ENCODE data around the gene CEP128.

GRCh38 chr14:80498533-80498932 lies 443.0 kb downstream of the CEP128 start:
- TF ChIP-seq, protein P1, sequence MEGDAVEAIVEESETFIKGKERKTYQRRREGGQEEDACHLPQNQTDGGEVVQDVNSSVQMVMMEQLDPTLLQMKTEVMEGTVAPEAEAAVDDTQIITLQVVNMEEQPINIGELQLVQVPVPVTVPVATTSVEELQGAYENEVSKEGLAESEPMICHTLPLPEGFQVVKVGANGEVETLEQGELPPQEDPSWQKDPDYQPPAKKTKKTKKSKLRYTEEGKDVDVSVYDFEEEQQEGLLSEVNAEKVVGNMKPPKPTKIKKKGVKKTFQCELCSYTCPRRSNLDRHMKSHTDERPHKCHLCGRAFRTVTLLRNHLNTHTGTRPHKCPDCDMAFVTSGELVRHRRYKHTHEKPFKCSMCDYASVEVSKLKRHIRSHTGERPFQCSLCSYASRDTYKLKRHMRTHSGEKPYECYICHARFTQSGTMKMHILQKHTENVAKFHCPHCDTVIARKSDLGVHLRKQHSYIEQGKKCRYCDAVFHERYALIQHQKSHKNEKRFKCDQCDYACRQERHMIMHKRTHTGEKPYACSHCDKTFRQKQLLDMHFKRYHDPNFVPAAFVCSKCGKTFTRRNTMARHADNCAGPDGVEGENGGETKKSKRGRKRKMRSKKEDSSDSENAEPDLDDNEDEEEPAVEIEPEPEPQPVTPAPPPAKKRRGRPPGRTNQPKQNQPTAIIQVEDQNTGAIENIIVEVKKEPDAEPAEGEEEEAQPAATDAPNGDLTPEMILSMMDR (IDR thresholded peaks at IDR 0.05; ENCODE audit: low read depth, low read length, poor library complexity, severe bottlenecking) = no peak
- no peak for TF ChIP-seq EZH2phosphoT487 (IDR thresholded peaks at IDR 0.05; ENCODE audit: borderline replicate concordance, low read length)
